Measurements from ENCODE around the gene NCK2.

Gene NCK2

DNA sequence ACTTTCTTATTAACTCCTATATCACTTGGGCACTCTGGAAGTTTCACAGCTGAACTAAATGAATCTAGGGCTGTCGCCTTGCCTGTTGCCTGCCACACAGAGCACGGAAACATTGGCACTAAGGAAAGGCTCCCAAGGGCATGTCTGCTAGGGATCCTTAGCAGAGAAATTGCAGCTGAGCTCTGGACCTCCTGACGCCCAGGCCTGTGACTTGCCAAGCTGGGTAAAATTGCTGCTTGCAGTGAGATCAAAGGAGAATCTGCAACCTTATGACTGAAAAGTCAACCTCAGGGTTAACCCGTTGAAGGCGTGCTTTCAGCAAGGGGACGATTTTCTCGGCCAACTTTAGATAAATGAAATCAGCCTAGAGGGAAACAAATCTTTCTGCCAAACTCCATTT, 189.8 kb downstream of the NCK2 start:
- TF ChIP-seq POLR2A (IDR thresholded peaks at IDR 0.05; ENCODE audit: low read depth, low read length) = no peak
- DNase-seq (ENCODE audit: insufficient read length, low spot score) = no peak
- no peak for FAIRE-seq

DNA sequence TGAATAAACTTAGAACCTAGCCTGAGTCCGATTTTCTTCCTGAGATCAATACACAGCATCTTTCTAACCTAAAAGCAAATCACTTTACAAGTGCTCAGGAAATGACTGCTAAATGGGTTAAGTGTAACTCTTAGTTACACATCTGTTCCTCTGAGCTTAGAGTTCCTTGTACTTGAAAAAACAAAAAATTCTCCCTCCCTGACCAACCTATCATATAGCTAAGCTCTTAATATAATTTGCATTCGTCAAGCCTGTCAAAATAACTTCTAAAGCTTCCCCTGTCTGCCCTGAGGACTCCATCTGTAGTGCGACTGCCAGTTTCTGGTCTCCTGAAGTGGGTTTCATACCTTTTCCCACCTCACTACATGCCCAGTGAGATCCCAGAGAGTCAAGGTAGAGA, 190.4 kb downstream of the NCK2 start:
- DNase-seq (ENCODE audit: insufficient read length, low spot score) (no peak), FAIRE-seq (no peak)
- no peak for TF ChIP-seq POLR2A (IDR thresholded peaks at IDR 0.05; ENCODE audit: low read depth, low read length)

DNA sequence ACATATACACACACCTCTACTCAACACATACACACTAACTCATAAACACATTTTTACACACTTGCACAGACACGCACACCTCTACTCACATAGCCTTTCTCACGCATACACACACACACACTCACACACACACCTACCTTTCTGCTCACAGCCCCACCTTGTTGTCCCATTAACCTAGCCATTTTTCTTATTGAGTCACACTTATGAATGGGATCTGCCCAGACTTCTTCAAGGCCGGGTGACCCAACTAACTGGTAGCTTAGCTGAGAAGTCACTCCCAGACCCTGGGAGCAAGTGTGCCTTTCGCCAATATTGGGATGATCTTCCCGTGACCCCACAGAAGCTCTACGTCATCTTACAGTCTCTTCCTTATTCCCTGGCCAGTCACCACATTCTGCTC, 192.2 kb downstream of the NCK2 start:
- FAIRE-seq (no peak), DNase-seq (ENCODE audit: insufficient read length, low spot score) (no peak)
- no peak for TF ChIP-seq POLR2A (IDR thresholded peaks at IDR 0.05; ENCODE audit: low read depth, low read length)

DNA sequence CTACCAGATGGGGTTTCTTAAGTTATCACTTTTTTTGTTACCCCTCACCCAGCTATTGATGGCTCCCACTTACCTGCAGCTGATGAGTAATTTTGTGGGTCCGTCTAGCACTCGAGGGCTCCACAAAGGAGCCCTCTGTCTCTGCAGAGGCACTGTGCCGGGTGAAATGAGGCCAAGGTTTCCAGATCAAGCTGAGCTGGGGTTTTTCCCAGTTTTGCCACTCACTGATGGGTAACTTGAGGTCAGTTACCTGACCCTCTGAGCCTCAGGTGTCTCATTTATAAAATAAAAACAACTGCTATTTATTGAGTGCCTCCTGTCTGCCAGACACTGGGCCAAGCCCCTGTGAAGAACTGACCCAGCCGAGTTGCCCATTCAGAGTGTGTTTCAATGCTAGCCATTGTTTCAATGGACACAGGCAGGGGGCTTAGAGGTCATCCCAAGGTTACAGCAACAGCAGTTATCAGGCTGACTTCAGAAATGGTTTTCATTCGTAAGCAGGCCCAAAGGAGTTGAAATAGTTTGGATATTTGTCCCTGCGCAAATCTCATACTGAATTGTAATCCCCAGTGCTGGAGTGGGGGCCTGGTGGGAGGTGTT, 192.9 kb downstream of the NCK2 start:
- FAIRE-seq (no peak), DNase-seq (ENCODE audit: insufficient read length, low spot score) (no peak)
- TF ChIP-seq POLR2A (IDR thresholded peaks at IDR 0.05; ENCODE audit: low read depth, low read length) = no peak

All from H54 (cell line).